ENCODE results near the gene AZU1.
"Not testable (repeated sequence)": the region's sequence is repeated elsewhere in the genome, so short reads cannot be mapped to it uniquely, and the experiment has no call there.

Gene AZU1

GRCh38 chr19:852136-853013 is 24.7 kb downstream of the AZU1 start, which contains the start of gene ELANE:
ELANE (plus strand) TSS chr19:852303; CDS start chr19:852329, 26 bp downstream.
- FAIRE-seq (no peak), DNase-seq (ENCODE audit: insufficient read length, low spot score) (no peak)

- DNase-seq (ENCODE audit: insufficient read length, low spot score) (no peak), FAIRE-seq (no peak)
These were observed 25.5 kb downstream of the AZU1 start for GRCh38 chr19:853014-853585.

- not testable (repeated sequence) for FAIRE-seq; DNase-seq (ENCODE audit: insufficient read length, low spot score)
These were observed 26.1 kb downstream of the AZU1 start for GRCh38 chr19:853614-854220.

GRCh38 chr19:854549-854948 is 26.9 kb downstream of the AZU1 start:
- DNase-seq (ENCODE audit: insufficient read length, low spot score) (no peak), FAIRE-seq (no peak)

- no peak for FAIRE-seq
- no peak for DNase-seq (ENCODE audit: insufficient read length, low spot score)
These were observed 27.5 kb downstream of the AZU1 start for GRCh38 chr19:855142-855541.

- DNase-seq (ENCODE audit: insufficient read length, low spot score) (no peak), FAIRE-seq (no peak)
These were observed 28.0 kb downstream of the AZU1 start for GRCh38 chr19:855566-856120.

GRCh38 chr19:858284-858683 is 30.6 kb downstream of the AZU1 start:
- no peak for FAIRE-seq
- DNase-seq (ENCODE audit: insufficient read length, low spot score): no peak

GRCh38 chr19:858868-859843 is 31.5 kb downstream of the AZU1 start, which contains the start of gene CFD:
CFD (plus strand) TSS chr19:859664; CDS start chr19:859690, 26 bp downstream.
- DNase-seq (ENCODE audit: insufficient read length, low spot score) (no peak), FAIRE-seq (no peak)

- FAIRE-seq: no peak
These were observed 33.6 kb downstream of the AZU1 start for GRCh38 chr19:861141-861755.

GRCh38 chr19:861756-862580 is 34.3 kb downstream of the AZU1 start:
- FAIRE-seq (no peak), DNase-seq (ENCODE audit: insufficient read length, low spot score) (no peak)

More at GRCh38 chr19:861141-861755, 33.6 kb downstream of the AZU1 start:
- no peak for DNase-seq (ENCODE audit: insufficient read length, low spot score)

GRCh38 chr19:862581-863314 is 35.1 kb downstream of the AZU1 start:
- FAIRE-seq: no peak
- no peak for DNase-seq (ENCODE audit: insufficient read length, low spot score)

- DNase-seq (ENCODE audit: insufficient read length, low spot score): no peak
- no peak for FAIRE-seq
These were observed 35.6 kb downstream of the AZU1 start for GRCh38 chr19:863315-863620.

- FAIRE-seq: no peak
- DNase-seq (ENCODE audit: insufficient read length, low spot score): no peak
These were observed 39.2 kb downstream of the AZU1 start for GRCh38 chr19:866769-867300.

GRCh38 chr19:867301-867793 is 39.7 kb downstream of the AZU1 start:
- FAIRE-seq (no peak), DNase-seq (ENCODE audit: insufficient read length, low spot score) (no peak)

- no peak for DNase-seq (ENCODE audit: insufficient read length, low spot score)
- FAIRE-seq: no peak
These were observed 40.3 kb downstream of the AZU1 start for GRCh38 chr19:867855-868457.

GRCh38 chr19:868458-869244 is 41.0 kb downstream of the AZU1 start:
- no peak for FAIRE-seq

More at GRCh38 chr19:868458-869244, 41.0 kb downstream of the AZU1 start:
- DNase-seq (ENCODE audit: insufficient read length, low spot score): no peak

Data from HTR-8/SVneo (cell line).